Fibroblast of the aortic adventitia (primary cell): ENCODE data around the gene MTIF3. TPM values are rescaled to one million over a fixed set of nuclear protein-coding genes. Genes with fewer than 3 reads are reported as not detected.

ENCODE experiments used
- DNase-seq: peaks from one replicate; pipeline ENCODE4 v3.0.0-alpha.2; 2010; ENCODE audit warnings: low read depth
- H3K4me3 ChIP-seq: 2 replicates; pipeline ENCODE4 v1.5.1; 2011; ENCODE audit warnings: low read depth, mild to moderate bottlenecking, control low read depth, low read length, moderate library complexity
- CTCF ChIP-seq: IDR thresholded peaks from 2 replicates; pipeline ENCODE4 v1.5.1; 2011; ENCODE audit warnings: mild to moderate bottlenecking, low read length, control low read depth, inconsistent platforms; ENCODE audit not compliant: insufficient read depth
- total RNA-seq: library from RNA; depleted of rRNA; stranded (reverse); fragments of >200 nt; gene quantifications from 2 replicates; pipeline ENCODE4 v1.2.3, GENCODE V29; 2012; ENCODE audit warnings: low replicate concordance

MTIF3 gene
- total RNA-seq, 1 donor, result 86.5 TPM

GRCh38 chr13:27474751-27475268 is 24.4 kb upstream of the MTIF3 start:
- DNase-seq, result no peak
- no peak for TF ChIP-seq CTCF
- no peak overlapping the region for H3K4me3 ChIP-seq

- no peak overlapping the region for H3K4me3 ChIP-seq
- no peak for TF ChIP-seq CTCF
- no peak for DNase-seq
Observed at GRCh38 chr13:27472941-27473340, 22.6 kb upstream of the MTIF3 start.

GRCh38 chr13:27472441-27472840 is 22.1 kb upstream of the MTIF3 start:
- no peak for DNase-seq
- H3K4me3 ChIP-seq, result no peak overlapping the region
- no peak for TF ChIP-seq CTCF

- no peak overlapping the region for H3K4me3 ChIP-seq
- no peak for DNase-seq
- TF ChIP-seq CTCF, result no peak
Observed at GRCh38 chr13:27470075-27470820, 19.9 kb upstream of the MTIF3 start.

GRCh38 chr13:27466513-27466912 is 16.1 kb upstream of the MTIF3 start:
- TF ChIP-seq CTCF, result no peak
- no peak overlapping the region for H3K4me3 ChIP-seq
- no peak for DNase-seq

- no peak for TF ChIP-seq CTCF
- no peak for DNase-seq
- H3K4me3 ChIP-seq, result no peak overlapping the region
Observed at GRCh38 chr13:27465611-27466010, 15.2 kb upstream of the MTIF3 start.

GRCh38 chr13:27463500-27463899 is 13.1 kb upstream of the MTIF3 start:
- no peak overlapping the region for H3K4me3 ChIP-seq
- TF ChIP-seq CTCF, result no peak

More at GRCh38 chr13:27463500-27463899, 13.1 kb upstream of the MTIF3 start:
- no peak for DNase-seq
